ENCODE results near the gene UBAP1.

GRCh38 chr9:34253460-34253837, 74.6 kb downstream of the UBAP1 start:
- TF ChIP-seq POLR2AphosphoS5 (IDR thresholded peaks at IDR 0.05; ENCODE audit: low read depth, low read length) (no peak), POLR2A (IDR thresholded peaks at IDR 0.05; ENCODE audit: low read depth, low read length) (no peak)
